AG04449 (cell line): ENCODE measurements around the gene VEZF1.

ENCODE experiments used
- CTCF ChIA-PET: fragments of 350-600 bp; formaldehyde crosslinking; extraction: SDS; loops from one replicate; lab custom pipeline; 2021; ENCODE audit warnings: antibody characterized with exemption; lab: Yijun Ruan, JAX
- POLR2A ChIA-PET: fragments of 400-600, 350-600 bp; formaldehyde crosslinking; extraction: SDS; loops from one replicate; lab custom pipeline; 2020; ENCODE audit warnings: antibody characterized with exemption, inconsistent platforms; lab: Yijun Ruan, JAX
- DNase-seq: peaks from one replicate; pipeline ENCODE4 v3.0.0-alpha.2; 2010; ENCODE audit warnings: low read depth, low spot score
- H3K4me3 ChIP-seq: 2 replicates; pipeline ENCODE4 v1.5.1; 2011; ENCODE audit warnings: low read depth, mild to moderate bottlenecking, control low read depth, low read length
- TF ChIP-seq, protein P1 (sequence below): IDR thresholded peaks from one replicate; pipeline ENCODE4 v1.5.1; 2011; ENCODE audit warnings: mild to moderate bottlenecking, moderate library complexity, low read length, control low read depth, inconsistent platforms; ENCODE audit not compliant: insufficient read depth; ENCODE audit errors: missing control alignments

Gene VEZF1

DNA sequence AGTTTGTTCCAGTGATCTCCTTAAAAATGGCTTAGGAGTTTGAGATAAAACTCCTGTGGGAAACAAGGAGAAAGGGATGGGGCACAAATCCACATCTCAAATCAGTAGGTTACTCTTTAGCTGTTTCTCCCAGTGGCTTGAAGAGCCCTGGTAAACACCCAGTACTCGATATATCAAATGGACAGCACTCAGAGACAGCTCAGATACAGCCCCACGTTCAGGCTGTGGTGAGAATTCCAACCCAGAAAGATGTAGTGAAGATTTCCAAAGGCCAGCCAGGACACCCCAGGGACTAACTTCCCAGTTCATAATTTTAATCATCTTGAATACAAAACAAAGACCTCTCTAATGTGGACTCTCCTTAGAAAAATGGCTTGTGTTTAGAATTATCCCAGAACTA lies 6.4 kb upstream of the VEZF1 start:
- DNase-seq = no peak
- ChIA-PET POLR2A (no interaction called here), CTCF (interaction anchor here (0.8 to 20.5 kb wide), 12 partner anchors 9 to 160 kb away, joined by 3 to 1361 read pairs (median 16); partner anchors contain the start of genes MRPS23 and SRSF1)
- TF ChIP-seq, protein P1, sequence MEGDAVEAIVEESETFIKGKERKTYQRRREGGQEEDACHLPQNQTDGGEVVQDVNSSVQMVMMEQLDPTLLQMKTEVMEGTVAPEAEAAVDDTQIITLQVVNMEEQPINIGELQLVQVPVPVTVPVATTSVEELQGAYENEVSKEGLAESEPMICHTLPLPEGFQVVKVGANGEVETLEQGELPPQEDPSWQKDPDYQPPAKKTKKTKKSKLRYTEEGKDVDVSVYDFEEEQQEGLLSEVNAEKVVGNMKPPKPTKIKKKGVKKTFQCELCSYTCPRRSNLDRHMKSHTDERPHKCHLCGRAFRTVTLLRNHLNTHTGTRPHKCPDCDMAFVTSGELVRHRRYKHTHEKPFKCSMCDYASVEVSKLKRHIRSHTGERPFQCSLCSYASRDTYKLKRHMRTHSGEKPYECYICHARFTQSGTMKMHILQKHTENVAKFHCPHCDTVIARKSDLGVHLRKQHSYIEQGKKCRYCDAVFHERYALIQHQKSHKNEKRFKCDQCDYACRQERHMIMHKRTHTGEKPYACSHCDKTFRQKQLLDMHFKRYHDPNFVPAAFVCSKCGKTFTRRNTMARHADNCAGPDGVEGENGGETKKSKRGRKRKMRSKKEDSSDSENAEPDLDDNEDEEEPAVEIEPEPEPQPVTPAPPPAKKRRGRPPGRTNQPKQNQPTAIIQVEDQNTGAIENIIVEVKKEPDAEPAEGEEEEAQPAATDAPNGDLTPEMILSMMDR = no peak
- H3K4me3 ChIP-seq = no peak overlapping the region

- no peak overlapping the region for H3K4me3 ChIP-seq
- POLR2A ChIA-PET = interaction anchor here (0.6 to 2.2 kb wide), 6 partner anchors 14 to 139 kb away, joined by 3 to 6 read pairs (median 4); partner anchors contain the start of gene SRSF1
- TF ChIP-seq, protein P1 = no peak
- DNase-seq = no peak
- CTCF ChIA-PET = interaction anchor here (0.9 to 20.5 kb wide), 8 partner anchors 8 to 160 kb away, joined by 4 to 1361 read pairs (median 38); partner anchors contain the start of genes MRPS23 and SRSF1
These were observed 5.7 kb upstream of the VEZF1 start for GRCh38 chr17:57993471-57994365.

- CTCF ChIA-PET = interaction anchor here (1.1 to 20.5 kb wide), 6 partner anchors 8 to 157 kb away, joined by 3 to 1361 read pairs (median 10); partner anchors contain the start of gene MRPS23
- H3K4me3 ChIP-seq = no peak overlapping the region
- TF ChIP-seq, protein P1 = no peak
- no peak for DNase-seq
- POLR2A ChIA-PET = no interaction called here
These were observed 3.5 kb upstream of the VEZF1 start for GRCh38 chr17:57991537-57991936.

GRCh38 chr17:57990037-57990436 lies 2.0 kb upstream of the VEZF1 start:
- ChIA-PET CTCF (interaction anchor here (1.2 to 20.5 kb wide), 8 partner anchors 10 to 125 kb away, joined by 3 to 1361 read pairs (median 5); partner anchors contain the start of gene MRPS23), POLR2A (interaction anchor here (1.1 to 1.5 kb wide), 2 partner anchors 10 to 115 kb away, joined by 4 to 5 read pairs; no protein-coding TSS in a partner anchor)
- TF ChIP-seq, protein P1 = no peak
- H3K4me3 ChIP-seq = no peak overlapping the region
- DNase-seq = no peak

DNA sequence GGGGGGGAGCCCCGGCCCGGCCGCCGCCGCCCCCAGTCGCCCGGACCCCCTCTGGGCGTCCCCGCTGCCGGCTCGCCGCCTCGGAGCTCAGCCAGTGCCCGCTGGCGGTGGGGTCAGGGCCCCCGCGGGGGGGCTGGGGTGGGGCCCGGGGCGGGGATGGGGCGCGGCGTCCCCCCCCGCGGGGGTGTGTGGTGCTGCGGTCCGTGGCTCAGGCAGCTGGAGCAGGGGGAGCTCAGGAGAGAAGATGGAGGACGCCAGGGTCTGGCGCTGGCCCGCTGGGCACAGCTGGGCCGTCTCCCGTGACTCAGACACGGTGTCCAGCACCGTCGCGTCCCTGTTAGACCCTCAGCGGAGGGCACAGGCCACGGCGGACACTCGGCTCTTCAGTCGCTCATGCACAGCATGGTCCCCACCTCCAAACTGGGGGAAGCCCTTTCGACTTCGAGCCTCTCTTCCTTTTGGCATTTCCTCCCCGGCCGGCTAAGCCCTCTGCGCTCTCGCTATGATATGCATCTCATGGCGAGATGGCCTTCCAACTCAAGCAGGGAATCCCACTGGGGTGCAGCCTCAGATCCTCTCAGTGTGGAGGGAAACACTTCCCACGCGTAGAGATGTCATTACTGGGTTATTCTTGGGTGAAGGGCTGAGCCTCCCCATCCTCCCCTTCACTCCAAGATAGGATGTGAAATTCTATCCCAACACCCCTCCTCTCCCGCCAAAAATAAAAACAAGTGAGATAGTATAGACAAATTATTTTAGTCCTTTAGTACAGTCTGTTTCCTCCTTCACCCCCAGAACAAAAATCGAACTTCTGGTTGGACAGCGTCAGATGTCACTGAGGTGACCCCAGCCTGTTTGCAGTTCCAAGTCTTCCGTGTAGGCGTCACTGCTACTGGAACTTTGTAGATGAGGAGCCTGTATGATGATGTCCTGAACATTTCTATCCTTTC lies 522 bp upstream of the VEZF1 start:
- CTCF ChIA-PET = interaction anchor here (1.0 to 20.5 kb wide), 6 partner anchors 11 to 126 kb away, joined by 3 to 1361 read pairs (median 10); partner anchors contain the start of gene MRPS23
- POLR2A ChIA-PET = interaction anchor here (0.6 to 1.3 kb wide), 11 partner anchors 19 to 152 kb away, joined by 3 to 8 read pairs (median 4); partner anchors contain the start of genes MRPS23 and SRSF1
- H3K4me3 ChIP-seq = peak overlapping the region; percentile 80
- TF ChIP-seq, protein P1 = no peak
- DNase-seq = no peak
